SKM-1 treated with dmso at 0.1 percent for 144 hours (cell line): ENCODE data around the gene TENM3.

ENCODE experiments used
- DNase-seq: peaks from one replicate; lab custom pipeline; 2025; ENCODE audit not compliant: unreplicated experiment; lab: John Stamatoyannopoulos, UW

Gene TENM3

GRCh38 chr4:182496408-182496807, 253.2 kb downstream of the TENM3 start:
- DNase-seq: no peak

DNA sequence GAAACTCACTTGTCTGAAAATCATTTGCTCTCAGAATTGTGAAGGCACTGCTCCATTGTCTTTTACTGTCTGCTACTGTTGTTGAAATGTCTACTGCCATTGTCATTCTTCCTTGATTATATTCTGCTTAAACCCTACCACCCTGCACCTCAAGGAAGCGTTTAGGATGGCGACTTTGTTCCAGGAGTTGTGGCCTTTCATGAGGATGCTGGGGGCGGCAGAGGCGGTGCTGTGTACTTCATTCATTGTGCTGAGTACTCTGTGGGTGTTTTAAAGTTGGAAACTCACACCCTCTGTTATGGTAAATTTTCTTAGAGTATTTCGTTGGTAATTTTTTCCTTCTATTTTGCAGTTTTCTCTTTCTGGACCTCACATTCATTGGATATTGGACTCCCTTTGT, 258.9 kb downstream of the TENM3 start:
- DNase-seq: no peak

- DNase-seq: no peak
Measured at GRCh38 chr4:182504463-182504862, 261.3 kb downstream of the TENM3 start.

DNA sequence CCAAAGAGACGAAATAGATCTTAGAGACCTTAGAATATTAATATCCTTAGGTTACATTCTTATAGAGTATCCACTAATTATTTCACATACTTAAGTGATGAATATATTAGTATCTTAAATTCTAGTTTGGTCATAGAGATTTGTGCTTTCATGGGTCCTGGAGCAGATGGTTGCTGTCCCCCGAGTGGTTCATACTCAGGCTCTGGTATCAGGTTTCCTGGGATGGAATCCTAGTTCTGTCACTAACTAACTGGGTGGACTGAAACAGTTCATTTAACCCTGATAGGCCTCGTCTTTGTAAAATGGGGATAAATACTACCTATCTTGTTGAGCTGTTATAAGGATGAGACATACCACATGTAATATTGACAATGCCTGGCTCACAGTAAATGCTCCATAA, 264.6 kb downstream of the TENM3 start:
- DNase-seq: no peak

DNA sequence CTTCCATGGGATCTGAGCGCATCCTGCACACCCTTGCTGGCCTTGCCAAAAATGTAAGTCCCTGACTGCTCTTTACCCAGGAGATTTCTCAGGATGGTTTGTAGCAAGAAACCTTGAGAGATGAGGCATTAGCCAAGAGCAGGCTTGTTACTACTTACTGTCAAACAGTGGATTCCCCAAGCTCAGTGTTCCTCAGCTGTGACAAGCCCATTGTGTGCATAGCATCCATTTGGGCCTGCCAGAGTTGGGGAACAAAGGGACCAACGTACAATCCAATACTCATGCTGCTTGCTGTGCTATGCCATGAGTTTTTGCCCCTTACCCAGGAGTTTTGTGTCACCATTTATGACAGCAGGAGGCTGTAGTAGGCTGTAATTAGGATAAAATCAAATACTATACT, 267.6 kb downstream of the TENM3 start:
- no peak for DNase-seq

GRCh38 chr4:182513587-182514291, 270.5 kb downstream of the TENM3 start:
- no peak for DNase-seq

DNA sequence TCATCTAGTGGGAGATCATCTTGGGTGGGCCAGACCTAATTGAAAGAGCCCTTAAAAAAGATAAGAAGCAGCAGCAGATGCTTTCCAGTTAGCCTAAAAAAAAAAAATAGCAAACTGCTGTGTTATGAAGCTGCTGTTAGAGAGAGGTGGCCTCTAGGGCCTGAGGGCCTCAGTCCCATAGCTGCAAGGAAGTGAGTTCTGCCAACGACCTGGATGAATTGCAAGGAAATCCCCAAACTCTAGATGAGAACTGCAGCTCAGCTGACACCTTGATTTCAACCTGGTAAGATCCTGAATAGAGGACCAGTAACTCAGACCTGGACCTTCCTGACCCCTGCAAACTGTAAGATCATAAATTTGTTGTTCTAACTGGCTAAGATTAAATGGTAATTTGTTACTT, 275.2 kb downstream of the TENM3 start:
- DNase-seq: no peak

DNA sequence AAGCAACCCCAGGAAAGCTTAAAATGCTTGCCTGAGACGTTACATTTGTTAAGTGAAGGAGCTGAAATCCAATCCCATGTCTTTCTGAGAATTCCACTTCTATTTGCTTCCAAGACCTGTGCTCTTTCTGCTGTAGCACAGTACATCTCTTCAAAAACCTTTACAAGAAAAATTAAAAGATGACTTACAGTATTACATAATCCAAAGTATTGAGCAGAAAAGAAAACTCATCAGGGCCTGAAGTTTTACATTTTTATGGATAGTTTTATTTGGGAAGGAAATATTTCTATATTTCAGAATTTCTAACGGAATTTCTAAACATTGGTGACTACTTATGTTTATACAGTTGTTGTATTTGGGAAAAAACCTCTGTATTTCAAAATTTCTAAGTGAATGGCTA, 276.3 kb downstream of the TENM3 start:
- no peak for DNase-seq

- DNase-seq: no peak
Measured at GRCh38 chr4:182521011-182521410, 277.8 kb downstream of the TENM3 start.

GRCh38 chr4:182528819-182529218, 285.6 kb downstream of the TENM3 start:
- no peak for DNase-seq

GRCh38 chr4:182530451-182530850, 287.2 kb downstream of the TENM3 start:
- DNase-seq: no peak

DNA sequence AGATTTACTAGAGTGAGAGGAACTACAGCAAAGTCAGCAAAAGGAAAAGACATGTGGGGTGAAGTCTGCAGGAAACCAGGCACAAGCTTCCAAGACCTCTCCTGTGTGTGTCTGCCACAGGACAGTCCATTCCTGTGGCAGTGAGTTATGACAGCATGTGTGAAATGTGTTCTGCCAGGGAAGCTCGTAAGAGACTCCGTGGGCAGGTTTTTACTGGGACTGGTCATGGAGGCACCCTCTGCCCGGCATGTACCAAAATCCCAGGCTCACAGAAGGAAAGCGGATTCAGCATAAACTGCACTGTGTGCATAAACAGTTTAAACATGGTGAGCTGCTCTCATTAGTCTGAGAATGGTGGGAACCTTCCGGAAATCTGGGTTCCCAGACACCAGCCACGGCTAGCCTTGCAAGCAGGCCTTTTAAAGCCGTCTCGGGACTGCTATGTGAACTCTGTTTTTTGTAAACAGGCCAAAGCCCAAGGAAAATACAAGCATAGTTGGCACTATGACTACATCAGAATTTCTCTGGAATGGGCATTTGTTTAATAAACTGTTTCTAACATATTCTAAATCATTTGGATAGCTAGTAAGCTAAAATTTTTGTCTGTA, 288.5 kb downstream of the TENM3 start:
- no peak for DNase-seq

DNA sequence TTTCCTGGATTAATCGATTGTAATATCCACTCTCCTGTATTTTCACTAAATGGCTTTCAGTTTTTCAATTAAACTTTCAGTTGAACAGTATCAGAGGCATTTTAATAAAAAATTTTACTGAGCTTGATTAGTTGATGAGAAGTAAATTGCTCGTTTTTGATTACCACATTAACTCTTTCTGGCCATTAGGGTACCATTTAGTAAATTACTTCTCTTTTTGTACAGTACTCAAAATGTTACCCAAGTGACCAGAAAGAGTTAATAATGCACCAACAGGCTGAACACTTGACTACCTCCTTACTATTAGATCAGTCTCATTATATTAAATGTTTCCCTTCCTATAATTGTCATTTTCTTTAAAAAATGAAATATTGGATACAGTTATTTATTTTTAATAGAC, 289.2 kb downstream of the TENM3 start:
- DNase-seq: no peak

GRCh38 chr4:182533964-182534363, 290.8 kb downstream of the TENM3 start:
- DNase-seq: no peak

- DNase-seq: no peak
Measured at GRCh38 chr4:182536221-182536811, 293.1 kb downstream of the TENM3 start.

- no peak for DNase-seq
Measured at GRCh38 chr4:182537031-182537795, 294.0 kb downstream of the TENM3 start.

DNA sequence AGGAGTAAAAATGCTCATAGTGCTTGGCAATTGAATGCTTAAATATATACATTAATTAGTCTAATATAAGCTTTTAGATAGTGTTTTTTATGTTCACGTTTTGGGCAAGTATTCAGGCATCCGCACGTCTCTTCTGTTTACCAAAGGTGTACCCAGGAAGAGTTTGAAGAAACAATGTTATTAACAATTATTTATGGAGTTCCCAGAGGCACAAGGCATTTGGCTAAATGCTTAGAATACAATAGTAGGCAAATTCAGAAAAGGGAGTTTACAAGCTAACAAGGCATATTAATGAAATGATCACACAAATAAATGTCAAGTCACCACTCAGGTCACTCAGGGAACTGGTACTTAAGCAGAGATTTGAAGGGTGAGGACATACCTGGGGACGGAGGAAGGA, 294.8 kb downstream of the TENM3 start:
- DNase-seq: no peak

- DNase-seq: no peak
Measured at GRCh38 chr4:182540496-182540895, 297.3 kb downstream of the TENM3 start.

DNA sequence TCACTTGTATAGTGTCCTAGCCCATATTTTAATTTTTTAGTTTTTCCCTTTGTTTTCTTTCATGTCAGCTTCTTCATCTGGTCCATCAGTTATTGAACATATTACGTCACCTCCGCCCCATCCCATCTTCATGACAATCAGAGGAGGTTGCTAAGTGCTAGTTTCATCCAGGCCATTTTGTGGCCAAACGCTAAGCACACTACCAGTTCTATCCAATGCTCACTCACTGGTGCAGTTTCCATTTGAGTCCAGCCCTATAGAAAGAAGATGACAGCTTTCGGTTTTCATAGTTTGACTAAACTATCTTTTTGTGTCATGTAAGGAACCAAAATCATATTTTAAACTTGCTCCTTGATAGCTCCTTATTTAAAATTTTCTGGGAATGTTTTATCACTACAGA, 304.2 kb downstream of the TENM3 start:
- no peak for DNase-seq

- DNase-seq: no peak
Measured at GRCh38 chr4:182548156-182548555, 305.0 kb downstream of the TENM3 start.

DNA sequence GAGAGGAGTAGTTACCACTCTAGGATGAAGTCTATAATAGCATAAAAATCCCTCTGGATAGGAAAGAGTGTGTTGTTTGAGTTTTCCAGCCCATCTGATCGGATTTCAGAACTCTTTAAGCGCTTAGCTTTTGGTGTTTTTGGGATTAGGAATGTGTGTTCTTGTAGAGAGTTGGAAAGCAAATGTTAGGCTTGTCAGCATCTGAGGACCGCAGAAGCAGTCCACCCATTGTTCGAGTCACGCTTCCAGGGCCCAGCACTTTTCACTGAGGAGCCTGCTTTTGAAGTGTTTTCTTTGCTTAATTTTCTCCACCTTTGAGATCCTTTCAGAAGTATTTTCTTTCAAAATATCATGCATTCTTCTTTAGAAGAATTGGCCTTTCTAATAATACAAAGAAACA, 306.2 kb downstream of the TENM3 start:
- no peak for DNase-seq

- DNase-seq: no peak
Measured at GRCh38 chr4:182552948-182553347, 309.7 kb downstream of the TENM3 start.
